Tongue (tissue), 2 donors: ENCODE measurements around the gene PRSS56. TPM values are rescaled to one million over a fixed set of nuclear protein-coding genes. Genes with fewer than 3 reads are reported as not detected.

Experiments used
- DNase-seq: peaks from one replicate; pipeline ENCODE4 v3.0.0-alpha.2; 2015
- total RNA-seq: library from RNA; depleted of rRNA; stranded (reverse); fragments of >200 nt; gene quantifications from one replicate; pipeline ENCODE4 v1.2.3, GENCODE V29; 2014

The PRSS56 gene
- total RNA-seq, 1 donor from 2014 or later, result 0.82 TPM

GRCh38 chr2:232486558-232487384, 33.4 kb upstream of the PRSS56 start:
- no peak for DNase-seq

GRCh38 chr2:232487385-232488096, 32.6 kb upstream of the PRSS56 start, which contains the start of gene ECEL1:
Gene ECEL1, minus strand, starts transcription at chr2:232487834. Its CDS starts 1,181 bp downstream, at chr2:232486653.
- DNase-seq, result peak; percentile 17

GRCh38 chr2:232488097-232488711, 32.0 kb upstream of the PRSS56 start:
- no peak for DNase-seq

- DNase-seq, result no peak
These were observed 31.4 kb upstream of the PRSS56 start for GRCh38 chr2:232488721-232489300.

- DNase-seq, result no peak
These were observed 30.5 kb upstream of the PRSS56 start for GRCh38 chr2:232489516-232490220.

GRCh38 chr2:232490221-232491138, 29.7 kb upstream of the PRSS56 start:
- no peak for DNase-seq

GRCh38 chr2:232491139-232491780, 28.9 kb upstream of the PRSS56 start:
- no peak for DNase-seq

- no peak for DNase-seq
These were observed 27.8 kb upstream of the PRSS56 start for GRCh38 chr2:232492236-232492848.

GRCh38 chr2:232492963-232493700, 27.1 kb upstream of the PRSS56 start:
- no peak for DNase-seq

- DNase-seq, result no peak
These were observed 26.3 kb upstream of the PRSS56 start for GRCh38 chr2:232493701-232494474.

GRCh38 chr2:232494542-232494941, 25.6 kb upstream of the PRSS56 start:
- no peak for DNase-seq

- DNase-seq, result no peak
These were observed 24.9 kb upstream of the PRSS56 start for GRCh38 chr2:232495292-232495691.

GRCh38 chr2:232496501-232497270, 23.5 kb upstream of the PRSS56 start:
- DNase-seq, result no peak

- DNase-seq, result no peak
These were observed 22.8 kb upstream of the PRSS56 start for GRCh38 chr2:232497348-232497747.

GRCh38 chr2:232498452-232498851, 21.7 kb upstream of the PRSS56 start:
- no peak for DNase-seq

- no peak for DNase-seq
These were observed 18.8 kb upstream of the PRSS56 start for GRCh38 chr2:232501331-232501771.

GRCh38 chr2:232501794-232502390, 18.3 kb upstream of the PRSS56 start:
- no peak for DNase-seq
